Measurements from ENCODE around the gene SH3RF2. TPM values are rescaled to one million over a fixed set of nuclear protein-coding genes. Genes with fewer than 3 reads are reported as not detected.

SH3RF2 gene
- total and polyA plus RNA-seq, 2 donors (not counting 1 experiment from before 2014, with no cell fraction given) = 0.03 TPM; not detected in 1

GRCh38 chr5:145887217-145887616, 49.2 kb upstream of the SH3RF2 start:
- no peak overlapping the region for H3K9ac ChIP-seq (ENCODE audit: low read length)
- H3K27me3 ChIP-seq (replicated peaks in 1 of 4; ENCODE audit: control extremely low read depth in 1 of 4, control insufficient read depth in 3 of 4, insufficient read depth in 4 of 4, low read length in 3 of 4) = peaks cover 0 to 3% (median 0%) of the 10 kb centered on the region in 4 experiments
- no CpG with 5 or more reads among the region's 3 CpGs for WGBS (ENCODE audit: insufficient coverage)
- ATAC-seq (ENCODE audit: low read depth) (no peak), DNase-seq (no peak)
- ChIA-PET POLR2A (no interaction called here), CTCF (no interaction called here)
- H3K36me3 ChIP-seq (replicated peaks in 1 of 2; ENCODE audit: control extremely low read depth in 1 of 2, control insufficient read depth in 1 of 2, extremely low read depth in 1 of 2, insufficient read depth in 2 of 2, low read length in 1 of 2) = no peaks in the 10 kb centered on the region
- H3K4me1 ChIP-seq (ENCODE audit: control insufficient read depth in 2 of 2, insufficient read depth in 2 of 2, low read length in 2 of 2) = no peaks in the 10 kb centered on the region
- Mint-ChIP-seq H3K27me3 (peaks cover 8% of the 10 kb centered on the region), H3K4me3 (no peak overlapping the region), H3K27ac (no peak overlapping the region), H3K4me1 (no peaks in the 10 kb centered on the region), H3K9me3 (ENCODE audit: insufficient read depth) (peaks cover 2% of the 10 kb centered on the region)
- H3K9me3 ChIP-seq (ENCODE audit: control extremely low read depth in 1 of 3, control insufficient read depth in 2 of 3, insufficient read depth in 1 of 3, low read length in 2 of 3) = peaks cover 0 to 5% (median 0%) of the 10 kb centered on the region in 3 donors
- no peak overlapping the region for H3K4me2 ChIP-seq (replicated peaks; ENCODE audit: low read depth, low read length, poor library complexity, severe bottlenecking)
- H2AFZ ChIP-seq (ENCODE audit: insufficient read depth, low read depth, low read length, poor library complexity, severe bottlenecking) = no peak overlapping the region
- intact Hi-C loops (cut with micrococcal nuclease) = no loop called here
- H4K20me1 ChIP-seq (ENCODE audit: control insufficient read depth, insufficient read depth, low read length, poor library complexity, severe bottlenecking) = no peaks in the 10 kb centered on the region
- no peaks in the 10 kb centered on the region for H3K79me2 ChIP-seq (ENCODE audit: control insufficient read depth, insufficient read depth, low read length)
- TF ChIP-seq EZH2 (IDR thresholded peaks at IDR 0.05; ENCODE audit: borderline replicate concordance, insufficient read depth, low read depth, low read length, poor library complexity, severe bottlenecking) = no peak
- no peak for TF ChIP-seq CTCF (IDR thresholded peaks at IDR 0.05)
- H3K4me3 ChIP-seq (ENCODE audit: control extremely low read depth in 1 of 5, extremely low read depth in 1 of 5, insufficient read depth in 1 of 5, low read depth in 2 of 5, low read length in 4 of 5) = no peak overlapping the region
- H3K27ac ChIP-seq (ENCODE audit: low read length in 2 of 2) = no peak overlapping the region

GRCh38 chr5:145887976-145888574, 48.3 kb upstream of the SH3RF2 start:
- H3K4me3 Mint-ChIP-seq = no peak overlapping the region
- ChIA-PET CTCF (no interaction called here), POLR2A (no interaction called here)
- no peak overlapping the region for H2AFZ ChIP-seq (ENCODE audit: insufficient read depth, low read depth, low read length, poor library complexity, severe bottlenecking)
- no peak overlapping the region for H3K9ac ChIP-seq (ENCODE audit: low read length)
- intact Hi-C loops (cut with micrococcal nuclease) = no loop called here
- no peaks in the 10 kb centered on the region for H3K4me1 Mint-ChIP-seq
- ATAC-seq (ENCODE audit: low read depth) (no peak), DNase-seq (no peak)
- H3K27me3 Mint-ChIP-seq = peaks cover 8% of the 10 kb centered on the region
- no peak overlapping the region for H3K4me2 ChIP-seq (replicated peaks; ENCODE audit: low read depth, low read length, poor library complexity, severe bottlenecking)
- H3K4me1 ChIP-seq (ENCODE audit: control insufficient read depth in 2 of 2, insufficient read depth in 2 of 2, low read length in 2 of 2) = no peaks in the 10 kb centered on the region
- H3K27ac Mint-ChIP-seq = no peak overlapping the region
- peaks cover 0 to 5% (median 0%) of the 10 kb centered on the region in 3 donors for H3K9me3 ChIP-seq (ENCODE audit: control extremely low read depth in 1 of 3, control insufficient read depth in 2 of 3, insufficient read depth in 1 of 3, low read length in 2 of 3)
- no peak overlapping the region for H3K27ac ChIP-seq (ENCODE audit: low read length in 2 of 2)
- peaks cover 2% of the 10 kb centered on the region for H3K9me3 Mint-ChIP-seq (ENCODE audit: insufficient read depth)
- no peaks in the 10 kb centered on the region for H3K36me3 ChIP-seq (replicated peaks in 1 of 2; ENCODE audit: control extremely low read depth in 1 of 2, control insufficient read depth in 1 of 2, extremely low read depth in 1 of 2, insufficient read depth in 2 of 2, low read length in 1 of 2)
- H3K27me3 ChIP-seq (replicated peaks in 1 of 4; ENCODE audit: control extremely low read depth in 1 of 4, control insufficient read depth in 3 of 4, insufficient read depth in 4 of 4, low read length in 3 of 4) = peaks cover 0 to 3% (median 0%) of the 10 kb centered on the region in 4 experiments
- H4K20me1 ChIP-seq (ENCODE audit: control insufficient read depth, insufficient read depth, low read length, poor library complexity, severe bottlenecking) = no peaks in the 10 kb centered on the region
- TF ChIP-seq EZH2 (IDR thresholded peaks at IDR 0.05; ENCODE audit: borderline replicate concordance, insufficient read depth, low read depth, low read length, poor library complexity, severe bottlenecking) (no peak), CTCF (IDR thresholded peaks at IDR 0.05) (no peak)
- H3K79me2 ChIP-seq (ENCODE audit: control insufficient read depth, insufficient read depth, low read length) = no peaks in the 10 kb centered on the region
- no CpG with 5 or more reads among the region's 5 CpGs for WGBS (ENCODE audit: insufficient coverage)
- H3K4me3 ChIP-seq (ENCODE audit: control extremely low read depth in 1 of 5, extremely low read depth in 1 of 5, insufficient read depth in 1 of 5, low read depth in 2 of 5, low read length in 4 of 5) = no peak overlapping the region

All from B cell (primary cell).